HEK293 (cell line): Measurements from ENCODE around the gene SLC25A40.
"Not testable (repeated sequence)": the region's sequence is repeated elsewhere in the genome, so short reads cannot be mapped to it uniquely, and the experiment has no call there.

ENCODE experiments used
- CTCF ChIA-PET: fragments of 350-600 bp; formaldehyde crosslinking; extraction: SDS; loops from one replicate; lab custom pipeline; 2021; ENCODE audit warnings: antibody characterized with exemption; lab: Yijun Ruan, JAX
- POLR2A ChIA-PET: fragments of 300-600 bp; formaldehyde crosslinking; extraction: SDS; loops from one replicate; lab custom pipeline; 2020; ENCODE audit warnings: antibody characterized with exemption, inconsistent platforms; lab: Yijun Ruan, JAX
- H3K27ac ChIP-seq: fragments of 200-500 bp; sonication (Bioruptor generic); 2 replicates; pipeline ENCODE4 v1.5.1; 2014; ENCODE audit warnings: low read depth, low read length, control low read depth, inconsistent platforms; ENCODE audit errors: extremely low read depth
- H3K36me3 ChIP-seq, 2 experiments: fragments of 200-500 bp in 1 of 2; sonication (Bioruptor generic) in 1 of 2; 1 replicate in 1 of 2; 2 replicates in 1 of 2; pipeline ENCODE4 v1.5.1; 2014 to 2017; ENCODE audit warnings: inconsistent platforms in 2 of 2, low read length in 2 of 2; ENCODE audit not compliant: control insufficient read depth in 2 of 2, insufficient read depth in 1 of 2
- H3K4me1 ChIP-seq: fragments of 200-500 bp; sonication (Bioruptor generic); 2 replicates; pipeline ENCODE4 v1.5.1; 2014; ENCODE audit warnings: mild to moderate bottlenecking, low read length, inconsistent platforms; ENCODE audit not compliant: control insufficient read depth, insufficient read depth
- H3K4me3 ChIP-seq: 2 replicates; pipeline ENCODE4 v1.5.1; 2011; ENCODE audit warnings: low read depth, mild to moderate bottlenecking, control low read depth, low read length, moderate library complexity
- H3K9me3 ChIP-seq: fragments of 200-500 bp; sonication (Bioruptor generic); 2 replicates; pipeline ENCODE4 v1.5.1; 2014; ENCODE audit warnings: low read depth, low read length, inconsistent platforms; ENCODE audit not compliant: control insufficient read depth, insufficient read depth
- KLF10 ChIP-seq: fragments of 450-650 bp; IDR thresholded peaks from 2 replicates; pipeline ENCODE4 v1.5.1; 2018; ENCODE audit warnings: missing biosample characterization, mild to moderate bottlenecking, missing genetic modification characterization
- MEIS1 ChIP-seq: sonication (generic); formaldehyde crosslinking; IDR thresholded peaks from 2 replicates; pipeline ENCODE4 v1.8.1; 2022; ENCODE audit warnings: missing genetic modification reagents, mild to moderate bottlenecking, borderline replicate concordance
- PBX3 ChIP-seq: sonication (generic); formaldehyde crosslinking; IDR thresholded peaks from 2 replicates; pipeline ENCODE4 v1.8.1; 2022; ENCODE audit warnings: mild to moderate bottlenecking, moderate library complexity, missing genetic modification reagents
- PRDM10 ChIP-seq: fragments of 450-650 bp; formaldehyde crosslinking; IDR thresholded peaks from 2 replicates; pipeline ENCODE4 v1.5.1; 2016; ENCODE audit warnings: missing biosample characterization, missing genetic modification characterization
- RBAK ChIP-seq: fragments of 450-650 bp; formaldehyde crosslinking; IDR thresholded peaks from 2 replicates; pipeline ENCODE4 v1.5.1; 2016; ENCODE audit warnings: missing biosample characterization, missing genetic modification characterization
- SETDB1 ChIP-seq: IDR thresholded peaks from one replicate; pipeline ENCODE4 v1.6.1; 2017; ENCODE audit warnings: mild to moderate bottlenecking, low read length, moderate library complexity, mixed read lengths; ENCODE audit not compliant: insufficient read length
- YY1 ChIP-seq: fragments of 450-650 bp; formaldehyde crosslinking; IDR thresholded peaks from 2 replicates; pipeline ENCODE4 v1.5.1; 2018; ENCODE audit warnings: missing biosample characterization, missing genetic modification characterization
- ZBTB26 ChIP-seq: fragments of 450-650 bp; formaldehyde crosslinking; optimal IDR thresholded peaks from 2 replicates; pipeline ENCODE3; 2016; ENCODE audit warnings: missing biosample characterization, mild to moderate bottlenecking, missing genetic modification characterization
- ZNF248 ChIP-seq: fragments of 450-650 bp; formaldehyde crosslinking; IDR thresholded peaks from 2 replicates; pipeline ENCODE4 v1.5.1; 2017; ENCODE audit warnings: missing biosample characterization, missing genetic modification characterization
- ZNF37A ChIP-seq: fragments of 450-650 bp; IDR thresholded peaks from 2 replicates; pipeline ENCODE4 v1.5.1; 2018; ENCODE audit warnings: missing biosample characterization, missing genetic modification characterization
- ZNF596 ChIP-seq: fragments of 450-650 bp; IDR thresholded peaks from 2 replicates; pipeline ENCODE4 v1.5.0; 2018; ENCODE audit warnings: missing biosample characterization, mild to moderate bottlenecking, missing genetic modification characterization, moderate library complexity
- ZNF610 ChIP-seq: fragments of 450-650 bp; formaldehyde crosslinking; IDR thresholded peaks from 2 replicates; pipeline ENCODE4 v1.5.1; 2016; ENCODE audit warnings: missing biosample characterization, missing genetic modification characterization, borderline replicate concordance
- ZNF664 ChIP-seq: fragments of 450-650 bp; formaldehyde crosslinking; IDR thresholded peaks from 2 replicates; pipeline ENCODE4 v1.5.1; 2016; ENCODE audit warnings: missing biosample characterization, missing genetic modification characterization
- ZNF692 ChIP-seq: fragments of 450-650 bp; formaldehyde crosslinking; IDR thresholded peaks from 2 replicates; pipeline ENCODE4 v1.5.1; 2016; ENCODE audit warnings: missing biosample characterization, missing genetic modification characterization
- ZNF776 ChIP-seq: fragments of 450-650 bp; formaldehyde crosslinking; IDR thresholded peaks from 2 replicates; pipeline ENCODE4 v1.5.0; 2017; ENCODE audit warnings: missing biosample characterization, missing genetic modification characterization, borderline replicate concordance
- ZSCAN23 ChIP-seq: fragments of 450-650 bp; formaldehyde crosslinking; IDR thresholded peaks from 2 replicates; pipeline ENCODE4 v1.5.1; 2016; ENCODE audit warnings: missing biosample characterization, missing genetic modification characterization

SLC25A40 gene

GRCh38 chr7:87876040-87876868 is at the start of gene SLC25A40, which contains the start of gene DBF4 (continued):
- TF ChIP-seq SETDB1 = peak; percentile 16
- TF ChIP-seq MEIS1 (CRISPR knock-in tag) = peak; percentile 17; the same call in 1 of the 2 replicates
- peak; percentile 97 for TF ChIP-seq KLF10 (tag by site-specific recombination)
- no peak for TF ChIP-seq ZNF664 (tag by site-specific recombination)
- TF ChIP-seq PBX3 = peak; percentile 95
- no peak for TF ChIP-seq PRDM10 (tag by site-specific recombination)
- TF ChIP-seq ZNF776 (tag by site-specific recombination) = no peak
- 0 out of 2 replicates have a peak, but pooled peaks have one; percentile 21 for TF ChIP-seq ZNF610 (tag by site-specific recombination)
- TF ChIP-seq ZBTB26 (tag by site-specific recombination) = peak; percentile 91

GRCh38 chr7:87922759-87923395 is 46.7 kb upstream of the SLC25A40 start:
- H3K4me1 ChIP-seq, H3K9me3 ChIP-seq, H3K4me3 ChIP-seq, H3K27ac ChIP-seq, CTCF ChIA-PET, H3K36me3 ChIP-seq: not testable (repeated sequence)
- POLR2A ChIA-PET = interaction anchor here (1.1 kb wide), 1 partner anchor 11 kb away, joined by 3 read pairs; the partner anchor contains the start of gene ADAM22

- CTCF ChIA-PET = interaction anchor here (0.7 to 1.1 kb wide), 2 partner anchors 14 to 420 kb away, joined by 3 read pairs; no protein-coding TSS in a partner anchor
These were observed 44.4 kb upstream of the SLC25A40 start for GRCh38 chr7:87920578-87920977.

More at GRCh38 chr7:87920578-87920977, 44.4 kb upstream of the SLC25A40 start:
- Histone ChIP-seq H3K9me3 (no peaks in the 10 kb centered on the region), H3K36me3 (no peaks in the 10 kb centered on the region), H3K4me1 (no peaks in the 10 kb centered on the region)
- TF ChIP-seq ZNF692 = no peak
- TF ChIP-seq ZNF596 (tag by site-specific recombination) = no peak
- no peak for TF ChIP-seq ZNF37A (tag by site-specific recombination)
- no peak for TF ChIP-seq ZNF248 (tag by site-specific recombination)
- TF ChIP-seq RBAK (tag by site-specific recombination) = no peak
- no peak for TF ChIP-seq YY1 (tag by site-specific recombination)
- TF ChIP-seq ZSCAN23 (tag by site-specific recombination) = no peak
- TF ChIP-seq, all 188 proteins: peak for 0
- POLR2A ChIA-PET = interaction anchor here (1.0 kb wide), 1 partner anchor 14 kb away, joined by 7 read pairs; no protein-coding TSS in a partner anchor
- H3K4me3 ChIP-seq = no peak overlapping the region
- H3K27ac ChIP-seq = no peak overlapping the region
